Stimulated activated CD8-positive, alpha-beta memory T cell treated with anti-CD3 and anti-CD28 coated beads, Interleukin-4, amount 100 ng/mL, for 4 hours (primary cell): Measurements from ENCODE around the gene TMEM63A.
"Not testable (repeated sequence)": the region's sequence is repeated elsewhere in the genome, so short reads cannot be mapped to it uniquely, and the experiment has no call there.

Experiments used
- DNase-seq, 2 donors: peaks; one replicate each; pipeline ENCODE4 v3.0.0-alpha.2; 2020; ENCODE audit warnings: low read depth in 2 of 2, low spot score in 1 of 2

TMEM63A gene

DNA sequence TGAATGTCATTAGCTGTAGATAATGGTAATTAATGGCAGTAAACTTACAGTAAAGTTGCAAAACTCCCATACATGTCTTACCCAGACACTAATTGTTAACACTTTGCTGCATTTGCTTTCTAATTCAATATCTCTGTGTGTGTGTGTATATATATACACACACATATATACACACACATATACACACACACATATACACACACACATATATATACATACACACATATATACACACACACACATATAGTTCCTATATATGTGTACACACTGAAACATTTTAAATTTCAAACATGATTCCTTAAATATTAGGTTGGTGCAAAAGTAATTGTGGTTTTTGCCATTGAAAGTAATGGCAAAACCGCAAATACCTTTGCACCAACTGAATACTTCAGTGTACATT, 75.9 kb downstream of the TMEM63A start:
- no peak for DNase-seq

DNA sequence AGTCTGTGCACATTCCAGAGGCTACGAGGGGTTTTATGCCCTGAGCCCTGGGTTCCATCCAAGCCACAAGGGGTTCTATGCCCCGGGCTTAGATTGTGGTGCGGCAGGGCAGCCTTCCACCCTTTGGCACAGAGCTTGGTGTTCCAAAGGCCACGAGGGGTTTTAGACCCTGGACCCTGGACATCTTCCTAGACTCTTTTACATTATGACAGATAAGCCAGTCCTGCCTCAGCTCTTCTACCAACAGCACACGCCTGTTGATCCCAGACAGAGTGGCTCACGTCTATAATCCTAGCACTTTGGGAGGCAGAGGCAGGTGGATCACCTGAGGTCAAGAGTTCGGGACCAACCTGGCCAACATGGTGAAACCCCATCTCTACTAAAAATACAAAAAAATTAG, 81.0 kb downstream of the TMEM63A start:
- DNase-seq = not testable (repeated sequence)

DNA sequence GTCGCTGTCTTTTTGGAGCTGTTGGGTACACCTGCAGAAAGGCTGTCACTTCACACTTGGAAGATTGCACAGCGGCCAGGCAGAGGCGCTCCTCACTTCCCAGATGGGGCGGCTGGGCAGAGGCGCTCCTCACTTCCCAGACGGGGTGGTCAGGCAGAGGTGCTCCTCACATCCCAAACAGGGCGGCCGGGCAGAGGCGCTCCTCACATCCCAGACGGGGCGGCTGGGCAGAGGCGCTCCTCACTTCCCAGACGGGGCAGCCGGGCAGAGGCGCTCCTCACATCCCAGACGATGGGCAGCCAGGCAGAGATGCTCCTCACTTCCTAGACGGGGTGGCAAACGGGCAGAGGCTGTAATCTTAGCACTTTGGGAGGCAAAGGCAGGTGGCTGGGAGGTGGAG, 86.1 kb downstream of the TMEM63A start:
- not testable (repeated sequence) for DNase-seq
